ENCODE results near the gene AJUBA.
"Not testable (repeated sequence)": the region's sequence is repeated elsewhere in the genome, so short reads cannot be mapped to it uniquely, and the experiment has no call there.

Gene AJUBA

GRCh38 chr14:23005451-23006187 lies 23.3 kb upstream of the AJUBA start:
- no peak for DNase-seq

DNA sequence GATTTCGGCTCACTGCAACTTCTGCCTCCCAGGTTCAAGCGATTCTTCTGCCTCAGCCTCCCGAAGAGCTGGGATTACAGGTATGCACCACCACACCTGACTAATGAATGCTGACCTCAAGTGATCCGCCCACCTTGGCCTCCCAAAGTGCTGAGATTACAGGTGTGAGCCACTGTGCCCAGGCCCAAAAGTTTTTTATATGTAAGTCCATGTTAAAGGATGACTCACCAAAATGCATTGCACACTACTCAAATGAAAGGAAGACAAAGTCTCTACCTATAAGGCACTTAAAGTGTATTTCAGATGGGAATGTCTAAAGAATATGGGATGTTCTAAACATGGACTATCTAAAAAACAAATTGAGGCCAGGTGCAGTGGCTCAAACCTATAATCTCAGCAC lies 21.9 kb upstream of the AJUBA start:
- not testable (repeated sequence) for DNase-seq

DNA sequence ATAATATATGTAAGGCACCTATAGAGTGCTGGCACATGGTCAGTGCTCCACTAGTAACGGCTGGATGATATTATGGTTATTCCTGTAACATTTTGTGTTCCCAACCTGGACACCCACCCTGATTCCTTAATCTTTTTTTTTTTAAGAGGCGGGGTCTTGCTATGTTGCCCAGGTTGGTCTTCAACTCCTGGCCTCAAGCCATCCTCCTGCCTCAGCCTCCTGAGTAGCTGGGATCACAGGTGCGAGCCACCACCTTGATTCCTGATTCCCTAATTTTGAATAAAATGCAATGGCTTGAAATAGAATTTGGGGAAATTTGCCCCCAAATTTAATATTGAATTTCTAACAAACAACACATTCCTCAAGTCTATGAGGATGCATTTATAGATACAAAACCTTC lies 20.2 kb upstream of the AJUBA start:
- DNase-seq = no peak

GRCh38 chr14:23000860-23001259 lies 18.5 kb upstream of the AJUBA start:
- DNase-seq = no peak

GRCh38 chr14:22998329-22999012 lies 16.1 kb upstream of the AJUBA start:
- no peak for DNase-seq

GRCh38 chr14:22997676-22998323 lies 15.4 kb upstream of the AJUBA start:
- DNase-seq = peak; percentile 95

DNA sequence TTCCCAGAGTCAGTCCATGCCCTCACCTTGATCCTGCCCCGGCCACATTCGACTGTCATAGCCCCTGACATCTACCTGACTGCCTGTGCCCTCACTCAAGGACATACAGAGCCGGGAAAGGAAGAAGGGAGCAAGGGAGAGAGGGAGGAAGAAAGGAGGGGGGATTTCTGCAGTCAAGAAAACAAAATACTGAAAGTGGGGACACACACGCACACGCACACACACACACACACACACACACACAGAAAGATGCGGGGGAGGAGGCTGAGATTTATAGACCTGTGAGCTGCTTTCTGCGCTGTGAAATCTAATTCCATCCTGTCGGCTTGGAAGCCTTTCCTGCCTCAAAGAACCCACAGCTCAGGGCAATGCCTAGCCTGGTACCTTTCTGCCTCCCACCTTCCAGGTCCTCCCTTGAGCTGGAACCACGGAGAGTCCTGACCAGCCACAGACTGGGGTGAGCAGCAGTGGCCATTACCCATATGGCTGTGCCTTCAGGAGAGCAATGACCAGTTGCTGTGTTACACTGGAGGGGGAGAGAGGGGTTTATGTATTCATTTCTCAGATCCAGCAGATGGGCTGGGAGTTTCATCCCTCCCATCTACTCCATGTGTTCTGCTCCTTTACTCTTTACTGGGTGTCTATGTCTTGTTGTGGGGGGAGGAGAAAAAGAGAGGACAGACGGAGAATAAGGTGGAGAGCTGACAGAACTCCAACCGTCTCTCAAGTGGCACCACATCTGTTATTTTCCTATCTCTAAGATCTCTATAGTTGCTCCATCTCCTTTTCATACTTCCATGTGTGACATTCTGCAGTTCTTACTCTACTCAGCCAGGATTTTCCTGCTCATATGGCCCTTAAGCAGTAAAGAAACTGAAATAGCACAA lies 14.7 kb upstream of the AJUBA start:
- peak; percentile 100 for DNase-seq

- DNase-seq = no peak
Measured at GRCh38 chr14:22995889-22996625, 13.7 kb upstream of the AJUBA start.

GRCh38 chr14:22994762-22995275 lies 12.5 kb upstream of the AJUBA start:
- DNase-seq = peak; percentile 90

DNA sequence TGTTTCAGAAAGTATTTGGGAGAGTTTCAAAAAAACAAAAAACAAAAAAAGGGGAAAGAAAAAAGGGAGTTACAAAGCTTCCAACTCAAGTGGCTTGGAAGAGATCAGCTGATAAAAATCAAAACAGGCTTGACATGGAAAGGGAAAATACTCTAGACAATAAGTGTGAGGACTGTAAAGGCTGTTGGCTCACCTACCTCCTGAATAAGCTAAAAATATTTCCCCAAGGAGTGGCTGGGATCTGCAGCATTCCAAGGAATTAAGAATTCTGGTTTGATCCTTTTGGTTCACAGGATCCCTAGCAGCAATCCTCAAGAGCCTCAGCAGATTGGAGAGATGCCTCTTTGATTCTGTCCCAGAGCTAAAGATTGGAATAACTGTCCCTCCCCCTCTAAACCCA lies 11.2 kb upstream of the AJUBA start:
- DNase-seq = no peak

DNA sequence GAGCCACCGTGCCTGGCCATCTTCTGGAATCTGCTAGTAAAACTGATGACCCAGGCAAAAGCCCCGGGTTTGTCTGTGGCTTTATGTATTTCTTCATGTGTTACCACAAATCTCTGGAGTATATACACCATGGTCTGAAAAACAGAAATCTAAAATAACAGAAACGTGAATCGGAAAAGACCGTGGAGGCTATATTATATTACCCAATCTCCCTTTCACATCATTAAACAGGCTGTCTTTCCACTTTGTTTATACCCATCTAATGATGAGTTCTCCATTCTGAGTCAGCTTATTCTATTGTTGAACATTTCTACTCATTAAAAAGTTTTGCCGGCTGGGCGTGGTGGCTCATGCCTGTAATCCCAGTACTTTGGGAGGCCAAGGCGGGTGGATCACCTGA lies 9.5 kb upstream of the AJUBA start:
- DNase-seq = no peak

- DNase-seq = no peak
Measured at GRCh38 chr14:22987291-22987690, 4.9 kb upstream of the AJUBA start.

DNA sequence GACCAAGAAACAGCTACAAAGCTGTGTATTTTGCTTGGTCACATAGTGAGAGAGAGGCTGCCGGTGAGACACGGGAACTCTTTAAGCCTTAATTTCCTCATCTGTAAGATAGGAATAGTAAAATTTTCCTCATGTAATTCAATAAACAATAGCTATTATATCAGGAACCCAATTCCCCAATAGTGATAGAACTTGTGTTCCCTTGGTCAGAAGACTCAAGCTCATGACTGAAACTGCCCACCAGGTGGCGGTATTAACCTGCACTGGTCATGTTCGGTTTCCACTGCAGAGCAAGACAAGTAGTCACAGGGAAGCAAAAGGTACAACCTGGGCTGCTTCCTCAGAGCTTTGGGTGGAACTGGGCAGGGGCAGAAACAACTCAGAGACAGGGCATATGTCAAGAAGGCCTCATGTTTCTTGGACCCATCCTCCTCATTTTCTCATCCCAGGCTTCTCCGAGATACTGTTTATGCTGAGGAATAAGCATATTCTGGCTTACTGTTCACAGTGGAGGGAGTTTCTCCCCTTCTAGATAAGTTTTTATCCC lies 4.2 kb upstream of the AJUBA start:
- peak; percentile 95 for DNase-seq

- DNase-seq = no peak
Measured at GRCh38 chr14:22985894-22986507, 3.6 kb upstream of the AJUBA start.

DNA sequence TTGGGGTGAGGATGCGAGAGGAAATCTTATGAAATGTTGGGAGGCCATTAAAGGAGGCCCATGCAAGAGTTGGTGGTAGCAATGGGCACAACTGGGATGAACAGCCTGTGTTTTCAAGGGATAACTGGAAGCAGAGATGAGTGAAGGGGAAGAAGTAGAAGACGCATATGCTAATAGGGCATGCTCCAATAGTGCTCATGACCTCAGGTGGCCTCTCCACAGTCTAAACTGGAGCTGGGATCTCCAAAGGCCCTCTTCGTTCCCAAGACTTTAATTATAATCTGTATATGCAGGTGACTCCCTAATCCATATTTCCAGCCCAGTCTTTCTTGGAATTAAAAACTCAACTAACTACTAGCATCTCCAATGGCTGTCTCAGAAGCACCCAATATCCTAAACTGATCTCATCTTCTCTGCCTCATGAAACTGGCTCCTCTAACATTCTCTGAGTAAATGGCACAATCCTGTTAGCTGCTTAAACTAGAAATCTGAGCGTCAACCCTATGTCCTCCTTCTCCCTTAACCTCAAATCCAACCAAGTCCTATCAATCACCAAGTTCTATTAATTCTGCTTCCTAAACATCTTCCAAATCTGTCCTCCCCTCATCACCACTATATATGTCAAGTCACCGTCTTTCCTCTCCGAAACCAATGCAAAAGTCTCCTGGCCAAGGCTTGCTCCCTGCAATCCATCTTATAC lies 2.8 kb upstream of the AJUBA start:
- DNase-seq = no peak

DNA sequence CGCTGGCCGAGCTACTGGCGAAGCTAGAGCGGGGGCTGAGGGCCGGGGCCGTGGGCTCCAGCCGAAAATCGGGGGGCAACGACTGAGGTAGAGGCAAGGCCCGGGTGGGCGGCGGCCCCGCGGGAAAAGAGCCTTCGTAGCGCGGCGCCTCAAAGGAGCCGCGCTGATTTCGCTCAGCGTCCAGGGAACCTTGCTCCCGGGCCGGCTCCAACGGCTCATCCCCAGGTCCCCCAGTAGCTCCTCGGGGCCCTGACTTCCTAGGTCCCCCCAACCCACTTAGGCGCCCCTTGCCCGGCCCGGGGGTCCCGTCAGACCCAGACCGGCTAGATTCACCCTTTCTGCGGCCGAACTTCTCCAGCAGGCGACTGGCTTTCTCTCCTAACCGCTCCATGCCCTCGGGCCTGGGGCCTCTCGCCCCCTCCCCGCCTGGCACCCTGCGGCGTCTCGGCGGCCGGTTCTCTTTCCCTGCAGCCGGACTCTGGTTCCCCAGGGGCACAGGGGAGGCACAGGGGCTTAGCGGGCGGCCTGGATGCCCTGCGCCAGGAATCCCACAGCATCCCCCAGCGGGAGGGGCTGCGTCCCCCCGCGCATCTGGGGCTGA lies 375 bp downstream of the AJUBA start:
- DNase-seq = no peak

DNA sequence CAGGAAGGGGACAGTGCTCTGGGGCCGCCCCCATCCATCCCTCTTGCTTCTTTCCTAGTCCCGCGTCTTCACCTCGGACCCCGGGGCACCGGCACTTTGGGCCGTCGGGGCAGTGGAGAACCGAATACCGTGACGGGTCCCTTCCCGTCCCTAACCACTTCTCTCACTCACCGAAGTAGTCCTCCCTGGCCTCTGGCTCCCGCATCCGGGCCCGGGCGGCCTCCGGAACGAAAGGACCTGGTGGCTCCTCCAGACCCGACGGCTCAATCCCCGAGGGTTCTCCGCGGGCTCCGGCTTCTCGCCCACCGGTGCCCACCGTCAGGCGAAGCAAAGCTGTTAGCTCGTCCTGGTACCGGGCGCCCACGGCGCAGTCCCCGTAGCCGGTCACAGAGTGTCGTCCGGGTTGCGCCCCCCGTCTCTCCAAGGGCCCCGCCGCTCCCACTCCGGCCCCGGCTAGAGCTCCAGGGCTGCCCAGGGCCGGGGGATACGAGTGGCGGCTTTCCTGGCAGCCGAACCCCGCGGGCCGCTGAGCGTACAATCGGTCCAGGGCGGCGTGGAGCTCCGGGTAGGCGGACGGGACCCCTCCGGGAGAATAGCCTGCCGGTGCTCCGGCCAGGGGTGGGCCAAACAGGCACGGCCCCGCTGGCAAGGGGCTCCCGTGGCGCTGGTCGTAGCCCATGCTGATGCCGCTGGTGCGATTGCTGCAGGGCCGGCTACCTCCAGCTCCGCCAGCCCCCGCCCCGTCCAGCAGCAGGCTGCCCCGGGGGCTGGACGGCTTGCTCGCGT lies 1.1 kb downstream of the AJUBA start:
- DNase-seq = no peak

DNA sequence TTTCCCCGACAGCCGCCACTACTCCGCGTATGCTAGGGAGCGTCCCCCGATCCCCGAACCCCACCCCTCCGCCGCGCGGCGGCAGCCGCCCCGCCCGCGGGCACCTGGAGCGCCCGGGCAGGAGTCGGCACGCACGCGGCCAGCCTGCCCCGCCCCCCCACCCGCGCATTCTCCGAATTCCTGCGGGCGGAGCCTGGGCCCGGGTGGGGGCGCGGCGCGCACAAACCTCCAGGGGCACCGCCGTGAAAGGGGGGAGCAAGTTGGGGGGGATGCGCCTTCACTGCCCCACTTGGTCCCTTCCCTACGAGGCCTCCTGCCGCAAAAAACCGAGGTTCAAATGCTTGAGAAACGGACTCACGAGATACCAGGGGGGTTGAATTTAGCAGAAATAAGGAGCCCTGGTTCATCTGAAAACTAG lies 1.7 kb downstream of the AJUBA start:
- DNase-seq = no peak

- no peak for DNase-seq
Measured at GRCh38 chr14:22979748-22980392, 2.5 kb downstream of the AJUBA start.

All from NCI-H2171 treated with DMSO at 0.1 percent for 48 hours (cell line).